Smooth muscle cell (in vitro differentiated cells): ENCODE measurements around the gene TPCN2. TPM values are rescaled to one million over a fixed set of nuclear protein-coding genes. Genes with fewer than 3 reads are reported as not detected.
A peak's percentile ranks its signal among the peaks of the same experiment; 100 is the strongest.

ENCODE experiments used
- DNase-seq: peaks from one replicate; lab custom pipeline; 2025; ENCODE audit not compliant: unreplicated experiment; lab: John Stamatoyannopoulos, UW
- H2AFZ ChIP-seq: fragments of 200-600 bp; sonication (generic); 2 replicates; pipeline ENCODE4 v1.6.0; 2016; ENCODE audit warnings: antibody characterized with exemption, low read depth, mild to moderate bottlenecking
- H3F3A ChIP-seq: fragments of 200-600 bp; sonication (generic); 2 replicates; pipeline ENCODE4 v1.6.0; 2017; ENCODE audit warnings: antibody characterized with exemption, low read depth
- H3K27ac ChIP-seq: fragments of 200-600 bp; sonication (generic); 2 replicates; pipeline ENCODE4 v1.5.1; 2016; ENCODE audit warnings: low read depth, mild to moderate bottlenecking
- H3K27me3 ChIP-seq: fragments of 200-600 bp; sonication (generic); 2 replicates; pipeline ENCODE4 v1.6.1; 2016; ENCODE audit warnings: low read depth, mild to moderate bottlenecking
- H3K36me3 ChIP-seq: fragments of 200-600 bp; sonication (generic); 2 replicates; pipeline ENCODE4 v1.5.1; 2016; ENCODE audit warnings: low read depth
- H3K4me1 ChIP-seq: fragments of 200-600 bp; sonication (generic); 2 replicates; pipeline ENCODE4 v1.5.1; 2016; ENCODE audit warnings: low read depth
- H3K4me2 ChIP-seq: fragments of 200-600 bp; sonication (generic); 2 replicates; pipeline ENCODE4 v1.6.0; 2016; ENCODE audit warnings: mild to moderate bottlenecking
- H3K4me3 ChIP-seq: fragments of 200-600 bp; sonication (generic); 2 replicates; pipeline ENCODE4 v1.5.1; 2016; ENCODE audit warnings: mild to moderate bottlenecking
- H3K79me2 ChIP-seq: fragments of 200-600 bp; sonication (generic); 2 replicates; pipeline ENCODE4 v1.6.0; 2016; ENCODE audit warnings: low read depth, mild to moderate bottlenecking
- H3K9ac ChIP-seq: fragments of 200-600 bp; sonication (generic); 2 replicates; pipeline ENCODE4 v1.6.0; 2016; ENCODE audit warnings: low read depth
- H3K9me3 ChIP-seq: fragments of 200-600 bp; sonication (generic); replicated peaks from 2 replicates; pipeline ENCODE4 v1.5.1; 2016; ENCODE audit warnings: low read depth
- H4K20me1 ChIP-seq: fragments of 200-600 bp; sonication (generic); 2 replicates; pipeline ENCODE4 v1.6.0; 2016; ENCODE audit warnings: low read depth
- CTCF ChIP-seq: fragments of 200-600 bp; sonication (generic); IDR thresholded peaks from 2 replicates; pipeline ENCODE4 v1.5.1; 2017; ENCODE audit warnings: borderline replicate concordance, mild to moderate bottlenecking, antibody characterized with exemption; ENCODE audit not compliant: insufficient read depth, poor library complexity, severe bottlenecking
- WGBS: methylation state at CpG from one replicate; pipeline ENCODE4 v1.1.7; 2016; ENCODE audit warnings: low lambda C conversion rate; 5-methylcytosine and 5-hydroxymethylcytosine counted together
- polyA plus RNA-seq: library from polyadenylated mRNA; unstranded; fragments of >200 nt; fragmentation: Nextera tagmentation; extraction: Ambion mirVana; gene quantifications from 2 replicates; pipeline ENCODE4 v1.2.1, GENCODE V29; 2016
- total RNA-seq: library from RNA; depleted of rRNA; stranded (reverse); fragments of >200 nt; gene quantifications from 2 replicates; pipeline ENCODE4 v1.2.3, GENCODE V29; 2014

TPCN2 gene
- total and polyA plus RNA-seq, 2 experiments from 2014 or later = 7.4 to 10.5 TPM

DNA sequence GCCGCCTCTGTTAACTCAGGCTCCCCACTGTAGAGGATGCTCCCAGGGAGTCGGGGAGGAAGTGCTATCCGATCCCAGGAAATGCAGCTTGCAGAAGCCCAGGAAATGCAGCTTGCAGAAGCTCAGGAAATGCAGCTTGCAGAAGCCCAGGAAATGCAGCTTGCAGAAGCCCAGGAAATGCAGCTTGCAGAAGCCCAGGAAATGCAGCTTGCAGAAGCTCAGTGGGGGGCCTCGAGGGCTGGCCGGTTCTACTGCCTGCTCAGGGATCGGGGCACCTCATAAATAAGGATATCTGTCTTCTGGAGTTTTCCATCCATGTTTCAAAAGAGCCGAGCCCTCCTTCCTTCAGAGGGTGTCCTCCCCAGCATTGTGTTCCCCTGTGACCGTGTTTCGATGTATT, 81.9 kb downstream of the TPCN2 start:
- TF ChIP-seq CTCF = no peak
- Histone ChIP-seq H3K9ac (no peak overlapping the region), H4K20me1 (no peaks in the 10 kb centered on the region), H3K79me2 (no peaks in the 10 kb centered on the region), H3K4me2 (no peak overlapping the region), H3K27ac (no peak overlapping the region), H2AFZ (no peak overlapping the region), H3K9me3 (no peaks in the 10 kb centered on the region), H3K36me3 (no peaks in the 10 kb centered on the region), H3K4me3 (no peak overlapping the region), H3F3A (no peaks in the 10 kb centered on the region), H3K27me3 (no peaks in the 10 kb centered on the region), H3K4me1 (no peaks in the 10 kb centered on the region)
- no peak for DNase-seq
- WGBS = 56% methylated on average over 9 of the region's 9 CpGs

GRCh38 chr11:69131121-69131566, 82.4 kb downstream of the TPCN2 start:
- no peaks in the 10 kb centered on the region for H3K79me2 ChIP-seq
- 89% methylated on average over 11 of the region's 11 CpGs for WGBS
- H2AFZ ChIP-seq = no peak overlapping the region
- no peak for DNase-seq
- no peak overlapping the region for H3K9ac ChIP-seq
- no peaks in the 10 kb centered on the region for H3K4me1 ChIP-seq
- no peak overlapping the region for H3K27ac ChIP-seq
- no peaks in the 10 kb centered on the region for H4K20me1 ChIP-seq
- H3K9me3 ChIP-seq = no peaks in the 10 kb centered on the region
- H3F3A ChIP-seq = no peaks in the 10 kb centered on the region
- no peak overlapping the region for H3K4me3 ChIP-seq
- TF ChIP-seq CTCF = no peak
- no peak overlapping the region for H3K4me2 ChIP-seq
- H3K36me3 ChIP-seq = no peaks in the 10 kb centered on the region
- H3K27me3 ChIP-seq = no peaks in the 10 kb centered on the region

DNA sequence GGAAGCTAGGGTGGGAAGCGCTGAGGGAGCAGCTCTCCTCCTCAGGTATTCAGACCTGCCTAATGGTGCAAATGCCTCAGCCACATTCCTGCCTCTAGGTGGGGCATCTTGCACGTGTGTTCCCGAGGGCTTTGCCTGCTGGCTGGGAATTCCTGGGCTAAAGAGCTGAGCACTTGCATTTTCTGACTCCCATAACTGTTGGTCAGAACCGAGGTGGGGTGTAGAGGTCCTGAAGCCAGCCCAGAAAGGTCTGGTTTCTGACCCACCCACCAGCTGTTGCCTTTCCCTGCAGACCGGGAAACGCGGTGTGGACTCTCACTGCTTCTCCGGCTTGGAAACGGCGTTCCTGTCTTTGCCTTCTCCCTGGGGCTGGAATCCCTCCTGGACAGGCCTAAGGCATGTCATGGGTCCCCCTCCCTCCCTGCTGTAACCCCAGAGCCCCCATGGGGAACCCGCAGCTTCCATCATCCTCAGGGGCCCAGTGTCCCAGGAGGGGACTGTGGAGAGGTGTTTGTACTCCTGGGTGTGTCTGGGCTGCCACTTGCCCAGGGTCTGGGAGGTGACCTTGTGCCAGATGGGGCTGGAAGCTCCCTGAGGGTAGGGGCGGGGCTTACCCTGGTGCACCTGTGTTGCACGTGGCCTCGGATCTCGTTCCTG, 83.0 kb downstream of the TPCN2 start:
- Histone ChIP-seq H3K27ac (no peak overlapping the region), H3K36me3 (no peaks in the 10 kb centered on the region), H3K9me3 (no peaks in the 10 kb centered on the region), H3K9ac (no peak overlapping the region), H3K4me1 (no peaks in the 10 kb centered on the region), H4K20me1 (no peaks in the 10 kb centered on the region), H3K4me2 (no peak overlapping the region), H2AFZ (no peak overlapping the region), H3K4me3 (no peak overlapping the region), H3K27me3 (no peaks in the 10 kb centered on the region), H3F3A (no peaks in the 10 kb centered on the region), H3K79me2 (no peaks in the 10 kb centered on the region)
- WGBS = 60% methylated on average over 15 of the region's 15 CpGs
- DNase-seq = no peak
- TF ChIP-seq CTCF = peak; percentile 88

DNA sequence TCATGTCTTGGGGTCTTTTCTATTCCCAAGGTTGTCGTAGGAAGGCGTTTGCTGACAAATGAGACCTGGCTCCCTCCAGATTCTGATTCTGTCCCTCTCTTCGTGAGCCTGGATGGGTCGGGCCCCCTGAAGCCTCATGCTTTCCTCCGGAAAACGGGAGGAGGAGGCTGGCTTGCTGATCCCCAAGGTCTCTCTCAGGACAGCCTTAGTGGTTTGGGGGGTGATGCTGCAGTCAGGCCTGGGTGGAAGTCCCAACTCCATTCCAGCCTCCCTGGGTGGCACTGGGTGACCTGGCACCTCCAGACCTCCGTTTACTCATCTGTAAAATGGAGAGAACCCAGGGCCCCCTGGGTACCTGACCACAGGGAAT, 83.6 kb downstream of the TPCN2 start:
- Histone ChIP-seq H3K36me3 (no peaks in the 10 kb centered on the region), H3K9me3 (no peaks in the 10 kb centered on the region), H4K20me1 (no peaks in the 10 kb centered on the region), H3K4me1 (no peaks in the 10 kb centered on the region), H3K9ac (no peak overlapping the region), H3F3A (no peaks in the 10 kb centered on the region), H3K27me3 (no peaks in the 10 kb centered on the region), H3K27ac (no peak overlapping the region), H3K4me2 (no peak overlapping the region), H3K79me2 (no peaks in the 10 kb centered on the region), H2AFZ (no peak overlapping the region), H3K4me3 (no peak overlapping the region)
- 85% methylated on average over 7 of the region's 7 CpGs for WGBS
- TF ChIP-seq CTCF = no peak
- no peak for DNase-seq
